NCI-H1930 (cell line): Measurements from ENCODE around the gene CROCC.

Source experiments
- DNase-seq, 2 experiments: peaks; one replicate each; lab custom pipeline; 2025; lab: John Stamatoyannopoulos, UW

CROCC gene

GRCh38 chr1:16967095-16967575, 45.4 kb downstream of the CROCC start:
- no peak for DNase-seq

- DNase-seq = no peak
Observed at GRCh38 chr1:16967962-16968361, 46.2 kb downstream of the CROCC start.

DNA sequence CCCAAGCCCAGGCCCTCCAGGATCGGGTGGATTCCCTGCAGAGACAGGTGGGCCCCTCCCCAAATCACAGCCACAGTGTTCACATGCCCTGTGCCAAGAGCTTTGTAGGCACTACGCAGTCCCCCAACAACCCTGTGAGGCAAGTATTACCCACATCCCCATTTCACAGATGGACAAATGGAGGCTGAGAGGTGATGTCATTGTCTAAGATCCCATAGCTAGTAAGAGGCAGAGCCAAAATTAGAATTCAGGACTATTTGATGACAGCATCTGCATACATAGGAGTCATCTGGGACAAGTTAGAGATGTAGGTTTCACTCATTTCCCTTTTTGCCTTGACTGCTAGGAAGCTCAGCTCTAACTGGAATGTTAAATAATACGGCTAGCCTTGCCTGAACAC, 46.6 kb downstream of the CROCC start:
- DNase-seq = no peak

DNA sequence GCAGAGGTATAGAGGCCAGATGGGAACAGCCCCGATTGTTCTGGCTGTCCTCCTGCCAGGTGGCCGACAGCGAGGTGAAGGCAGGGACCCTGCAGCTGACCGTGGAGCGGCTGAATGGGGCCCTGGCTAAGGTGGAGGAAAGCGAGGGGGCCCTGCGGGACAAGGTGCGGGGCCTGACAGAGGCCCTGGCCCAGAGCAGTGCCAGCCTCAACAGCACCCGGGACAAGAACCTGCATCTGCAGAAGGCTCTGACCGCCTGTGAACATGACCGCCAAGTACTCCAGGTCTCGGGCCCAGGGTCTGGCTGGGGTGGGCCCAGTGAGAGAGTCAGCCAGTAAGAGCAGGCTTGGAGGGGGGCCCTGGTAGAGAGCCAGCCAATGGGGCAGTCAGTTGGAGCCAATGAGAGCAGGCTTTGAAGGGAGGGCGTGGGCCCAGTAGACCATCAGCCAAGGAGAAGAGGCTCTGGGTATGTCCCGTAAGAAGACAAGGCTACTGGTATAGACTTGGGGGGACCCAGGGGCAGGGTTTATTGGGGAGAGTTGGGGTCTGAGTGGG, 47.4 kb downstream of the CROCC start:
- no peak for DNase-seq

DNA sequence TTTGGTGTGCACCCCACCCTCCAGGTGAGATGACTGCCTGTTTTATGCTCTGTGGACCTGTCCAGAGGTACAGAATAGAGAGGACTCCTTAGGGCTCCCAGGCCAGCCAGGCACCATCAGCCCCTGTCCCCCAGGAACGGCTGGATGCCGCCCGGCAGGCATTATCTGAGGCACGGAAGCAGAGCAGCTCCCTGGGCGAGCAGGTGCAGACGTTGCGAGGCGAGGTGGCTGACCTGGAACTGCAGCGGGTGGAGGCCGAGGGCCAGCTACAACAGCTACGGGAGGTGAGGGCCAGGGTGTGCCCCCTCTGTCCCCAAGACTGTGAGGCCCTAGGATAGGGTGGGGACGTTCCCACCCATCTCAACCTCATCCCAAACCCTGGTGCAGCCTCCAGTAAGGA, 47.9 kb downstream of the CROCC start:
- DNase-seq = no peak

- DNase-seq = no peak
Observed at GRCh38 chr1:16970132-16970910, 48.6 kb downstream of the CROCC start.

GRCh38 chr1:16971341-16972188, 49.8 kb downstream of the CROCC start:
- no peak for DNase-seq

GRCh38 chr1:16972189-16972895, 50.6 kb downstream of the CROCC start:
- DNase-seq = no peak

- DNase-seq = no peak
Observed at GRCh38 chr1:16973215-16973614, 51.5 kb downstream of the CROCC start.

GRCh38 chr1:16975211-16975610, 53.5 kb downstream of the CROCC start:
- no peak for DNase-seq

GRCh38 chr1:16975838-16976237, 54.1 kb downstream of the CROCC start:
- no peak for DNase-seq

GRCh38 chr1:16976966-16977365, 55.2 kb downstream of the CROCC start:
- no peak for DNase-seq

- DNase-seq = no peak
Observed at GRCh38 chr1:16977377-16977776, 55.6 kb downstream of the CROCC start.

DNA sequence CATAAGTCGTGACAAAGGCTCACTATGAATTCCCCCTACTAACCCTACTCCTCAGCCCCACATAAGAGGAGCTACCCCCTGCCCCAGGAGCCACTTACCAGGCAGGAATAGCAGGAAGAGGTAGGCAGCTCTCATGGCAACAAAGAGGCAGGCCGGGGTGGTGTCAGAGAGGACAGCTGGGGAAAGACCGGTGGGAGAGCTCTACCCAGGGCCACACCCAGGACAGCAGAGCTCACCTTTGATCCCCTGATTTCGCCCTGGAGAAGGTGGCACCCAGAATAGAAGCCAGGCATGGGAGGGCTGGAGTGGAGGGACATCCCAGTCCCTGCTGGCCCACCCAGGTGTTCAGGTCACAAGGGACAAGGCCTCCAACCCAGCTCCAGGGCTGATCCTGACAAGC, 56.4 kb downstream of the CROCC start:
- no peak for DNase-seq

DNA sequence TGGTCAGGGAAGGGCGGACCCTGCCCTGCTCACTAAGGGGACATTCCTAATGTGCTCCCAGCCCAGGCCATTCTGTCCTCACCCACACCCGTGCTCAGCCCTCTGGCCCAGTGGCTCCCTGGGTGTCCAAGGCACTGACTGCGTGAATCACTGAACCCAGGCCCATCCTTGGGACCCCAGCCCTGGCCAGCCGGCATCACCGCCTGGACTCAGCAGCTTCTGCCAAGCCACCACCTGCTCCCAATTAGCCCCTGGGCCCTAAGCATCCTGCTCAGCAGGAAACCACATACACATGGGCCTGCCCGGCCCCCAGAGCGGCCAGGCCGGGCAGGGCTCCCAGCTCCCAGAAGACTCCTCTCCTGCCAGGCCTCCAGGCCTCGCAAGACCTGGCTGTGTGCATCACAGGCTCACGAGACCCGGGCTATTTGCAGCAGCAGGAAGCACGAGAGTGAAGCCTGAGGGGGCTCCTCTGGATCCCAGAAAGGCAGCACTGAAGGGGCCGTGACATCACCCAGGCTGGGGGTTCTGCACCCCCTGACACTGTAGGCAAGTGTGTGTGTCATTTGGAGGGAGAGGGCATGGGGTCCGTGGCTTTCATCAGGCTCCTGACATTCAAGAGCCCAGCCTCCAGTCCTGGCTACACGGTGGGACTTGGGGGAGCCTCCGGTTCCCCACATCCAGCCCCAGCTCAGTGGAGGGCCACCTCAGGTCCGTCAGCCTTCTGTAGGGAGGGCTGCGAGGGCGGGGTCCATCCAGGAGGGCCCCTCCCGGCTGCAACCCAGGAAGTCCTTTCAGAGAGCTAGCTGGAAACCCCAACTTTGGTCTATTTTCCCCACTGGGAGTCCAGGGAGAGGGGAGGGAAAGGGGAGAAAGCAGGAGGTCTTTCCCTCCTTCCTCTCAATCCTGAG, 57.1 kb downstream of the CROCC start:
- DNase-seq = no peak

DNA sequence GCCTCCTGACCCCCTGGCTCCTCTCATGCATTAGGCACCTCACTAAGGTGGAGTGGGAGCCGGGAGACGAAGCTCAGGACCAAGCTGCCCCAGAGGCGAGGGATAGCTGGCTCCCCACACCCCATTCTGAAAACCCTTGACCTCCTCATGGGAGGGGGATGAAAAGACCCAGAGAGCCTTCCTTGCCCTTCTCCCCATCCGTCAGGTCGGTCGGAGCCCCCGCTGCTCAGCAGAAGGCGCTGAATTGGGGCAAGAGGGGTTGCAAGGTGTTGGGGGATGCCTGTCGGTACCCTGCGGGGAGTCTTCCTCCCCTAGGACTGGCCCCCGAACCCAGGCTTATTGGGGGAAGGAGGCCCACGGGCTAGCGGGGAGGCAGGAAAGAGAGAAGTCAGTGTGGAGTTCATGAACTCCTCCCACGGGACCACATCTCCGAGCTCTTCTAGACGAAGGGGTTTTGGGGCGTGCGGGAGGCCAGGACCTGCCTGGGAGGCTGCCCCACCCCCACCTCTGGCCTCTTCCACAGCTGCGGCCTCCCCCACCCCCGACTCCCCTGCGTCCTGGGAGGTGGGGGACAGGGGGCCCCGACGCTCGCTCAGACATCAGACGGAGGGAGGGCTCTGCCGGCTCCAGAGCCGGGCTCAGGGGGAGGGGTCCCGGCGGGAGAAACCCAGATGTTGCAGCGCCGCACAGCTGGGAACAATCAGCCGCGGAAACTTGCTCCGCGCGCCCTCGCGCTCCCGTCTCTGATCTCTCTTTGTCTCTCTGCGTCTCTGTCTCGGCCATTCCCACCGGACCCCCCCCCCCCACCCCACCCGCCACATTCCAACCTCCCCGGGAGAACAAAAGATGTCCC, 58.0 kb downstream of the CROCC start:
- DNase-seq = no peak

DNA sequence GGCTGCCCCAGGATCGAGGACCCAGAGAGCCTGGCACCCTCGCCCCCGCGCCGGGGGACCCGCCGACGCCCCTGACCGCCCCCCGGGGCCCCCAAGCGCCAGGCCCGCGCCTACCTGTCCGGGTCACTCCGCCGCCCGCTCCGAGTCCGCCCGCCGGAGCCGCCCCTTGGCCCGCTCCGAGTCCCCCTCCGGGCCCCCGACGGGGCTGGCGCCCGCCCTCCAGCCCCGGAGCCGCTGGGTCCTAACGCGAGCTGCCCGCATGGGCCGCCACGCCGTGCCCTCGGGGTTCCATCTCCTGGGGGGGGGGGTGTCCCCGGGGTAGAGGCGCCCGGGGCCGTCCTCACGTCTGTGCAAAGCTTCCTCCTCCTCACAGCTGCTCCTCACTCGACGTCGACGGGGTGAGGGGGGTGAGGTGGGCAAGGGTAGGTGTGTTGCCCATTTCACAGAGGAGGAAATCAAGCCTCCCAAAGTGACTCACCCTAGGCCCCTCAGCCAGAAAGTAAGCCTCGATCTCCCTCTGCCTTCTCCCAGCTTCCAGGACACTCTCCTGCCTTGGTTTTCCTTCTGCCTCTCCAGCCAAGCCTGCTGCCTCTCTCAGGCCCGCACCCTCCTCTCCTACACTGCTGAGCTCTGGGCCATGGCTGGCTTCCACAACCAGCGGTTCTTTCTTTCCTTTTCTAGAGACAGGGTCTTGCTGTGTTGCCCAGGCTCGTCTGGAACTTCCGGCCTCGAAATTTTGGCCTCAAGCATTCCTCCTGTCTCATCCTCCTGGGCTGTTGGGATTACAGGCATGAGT, 58.9 kb downstream of the CROCC start, which contains the start of gene MFAP2:
Gene MFAP2 (minus strand): TSS at position 148 of the 796 bp plus-strand sequence. CDS start 2,347 bp downstream, outside the sequence.
- DNase-seq = no peak

GRCh38 chr1:16981269-16981849, 59.6 kb downstream of the CROCC start:
- DNase-seq = no peak

- DNase-seq = no peak
Observed at GRCh38 chr1:16982902-16983301, 61.2 kb downstream of the CROCC start.
